Measurements from ENCODE around the gene PRSS8.
A peak's percentile ranks its signal among the peaks of the same experiment; 100 is the strongest.
"Not testable (repeated sequence)": the region's sequence is repeated elsewhere in the genome, so short reads cannot be mapped to it uniquely, and the experiment has no call there.

Gene PRSS8

GRCh38 chr16:31144418-31144817 is 8.9 kb upstream of the PRSS8 start:
- DNase-seq (ENCODE audit: low read depth in 3 of 3): not testable (repeated sequence)

DNA sequence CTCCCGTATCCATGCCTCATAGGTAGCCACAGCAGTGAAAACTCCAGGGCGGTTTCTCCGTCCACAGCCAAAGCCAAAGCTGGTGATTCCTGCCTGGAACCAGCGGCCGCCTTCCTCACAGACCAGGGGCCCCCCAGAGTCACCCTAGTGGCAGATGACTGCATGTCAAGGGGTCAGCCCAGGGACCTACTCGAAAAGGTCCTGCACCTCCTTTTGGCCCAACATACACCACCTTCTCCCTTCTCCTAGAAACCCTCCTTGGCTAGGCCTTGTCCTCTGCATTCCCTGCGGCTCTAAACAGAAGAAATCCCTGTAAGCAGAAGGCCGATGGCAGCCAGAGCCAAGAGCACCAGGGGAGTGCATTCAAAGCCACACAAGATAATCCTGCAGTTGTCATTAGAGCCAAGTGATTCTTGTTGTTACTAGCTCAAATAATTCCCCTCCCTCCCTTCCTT is 8.2 kb upstream of the PRSS8 start:
- DNase-seq (ENCODE audit: low read depth in 3 of 3): no peak

DNA sequence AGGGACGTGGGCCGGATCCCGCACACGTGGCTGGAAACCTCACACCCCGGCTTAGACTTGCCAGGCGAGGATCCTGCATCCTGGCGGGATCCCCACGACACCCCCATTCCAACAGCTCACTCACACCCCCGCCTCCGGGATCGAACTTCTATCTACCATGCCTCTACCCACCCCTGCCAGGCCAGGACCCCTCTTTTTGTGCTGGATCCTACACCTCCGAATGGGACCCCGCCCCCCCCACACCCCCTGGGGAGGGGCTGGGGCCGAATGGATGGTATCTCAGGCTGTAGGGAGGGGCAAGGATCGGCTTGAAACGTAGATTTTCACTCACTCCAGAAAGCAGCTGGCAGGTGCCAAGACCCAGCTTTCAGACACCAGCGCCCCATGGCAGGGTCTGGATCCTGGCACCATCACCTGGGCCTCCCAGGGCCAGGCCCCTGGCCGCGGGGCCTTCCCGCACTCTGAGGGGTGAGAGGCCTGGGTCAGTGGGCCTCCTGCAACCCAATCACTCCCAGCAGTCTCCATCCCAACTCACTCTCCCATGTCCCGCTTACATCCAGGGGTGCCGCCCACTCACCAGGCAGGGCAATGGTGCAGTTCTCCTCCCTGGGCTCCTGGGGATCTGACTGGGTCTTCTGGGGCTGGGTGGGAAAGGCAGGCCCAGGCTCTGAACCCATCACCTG is 7.6 kb upstream of the PRSS8 start:
- DNase-seq (ENCODE audit: low read depth in 3 of 3): no peak

- DNase-seq (ENCODE audit: low read depth in 3 of 3): peak; percentile 96 to 99 (median 98)
These were observed 6.8 kb upstream of the PRSS8 start for GRCh38 chr16:31142109-31143010.

DNA sequence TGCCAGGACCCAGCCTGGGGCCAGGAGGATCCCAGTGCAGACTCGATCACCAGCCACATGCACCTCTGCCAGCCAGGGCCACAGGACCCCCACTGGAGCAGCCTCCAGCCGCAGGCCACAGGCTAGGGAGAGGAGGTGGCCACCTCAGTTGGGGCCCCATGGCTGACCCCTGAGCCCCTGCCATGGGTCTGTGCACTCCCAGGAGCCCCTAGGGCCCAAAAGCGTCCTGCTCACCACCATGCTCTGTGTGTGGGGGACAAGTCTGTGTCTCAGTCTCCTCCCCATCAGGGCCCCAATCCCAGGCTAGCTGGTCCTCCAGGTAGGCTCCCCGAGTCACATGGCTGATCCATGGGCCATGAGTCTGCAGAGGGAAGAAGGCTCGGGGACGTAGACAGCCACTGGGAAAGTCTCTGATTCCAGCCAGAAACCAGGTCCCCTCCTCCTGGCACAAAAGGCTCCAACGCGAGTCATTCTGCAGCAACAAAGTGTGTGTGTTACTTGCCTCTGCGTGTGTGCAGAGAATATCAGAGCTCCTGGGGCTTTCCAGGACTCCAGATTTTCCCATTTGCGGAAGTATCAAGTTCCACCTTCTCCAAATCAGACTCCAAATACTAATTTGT is 6.1 kb upstream of the PRSS8 start:
- DNase-seq (ENCODE audit: low read depth in 3 of 3): no peak

GRCh38 chr16:31141071-31141469 is 5.5 kb upstream of the PRSS8 start:
- DNase-seq (ENCODE audit: low read depth in 3 of 3): not testable (repeated sequence)

GRCh38 chr16:31138621-31139578 is 3.4 kb upstream of the PRSS8 start:
- DNase-seq (ENCODE audit: low read depth in 3 of 3): no peak

DNA sequence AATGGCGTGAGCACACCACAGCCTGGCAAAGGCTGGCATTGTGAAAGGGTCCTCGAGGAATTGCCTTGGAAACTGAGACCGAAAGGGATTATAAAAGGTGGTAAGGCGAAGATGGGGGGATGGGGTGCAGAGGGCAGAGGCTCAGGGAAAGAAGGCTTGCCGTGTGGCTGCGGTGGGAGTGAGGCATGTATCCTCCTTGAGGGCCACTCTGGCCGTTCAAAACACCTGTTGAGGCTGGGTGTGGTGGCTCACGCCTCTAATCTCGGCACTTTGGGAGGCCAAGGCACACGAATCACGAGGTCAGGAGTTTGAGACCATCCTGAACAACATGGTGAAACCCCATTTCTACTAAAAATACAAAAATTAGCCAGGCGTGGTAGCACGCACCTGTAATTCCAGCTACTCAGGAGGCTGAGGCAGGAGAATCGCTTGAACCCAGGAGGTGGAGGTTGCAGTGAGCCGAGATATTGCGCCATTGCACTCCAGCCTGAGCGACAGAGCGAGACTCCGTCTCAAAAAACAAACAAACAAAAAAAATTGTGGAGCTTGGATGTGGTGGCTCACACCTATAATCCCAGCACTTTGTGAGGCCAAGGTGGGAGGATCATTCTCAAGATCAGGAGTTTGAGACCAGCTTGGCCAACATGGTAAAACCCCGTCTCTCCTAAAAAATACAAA is 1.4 kb upstream of the PRSS8 start:
- not testable (repeated sequence) for DNase-seq (ENCODE audit: low read depth in 3 of 3)

GRCh38 chr16:31136287-31136662 is 748 bp upstream of the PRSS8 start:
- no peak for DNase-seq (ENCODE audit: low read depth in 3 of 3)

DNA sequence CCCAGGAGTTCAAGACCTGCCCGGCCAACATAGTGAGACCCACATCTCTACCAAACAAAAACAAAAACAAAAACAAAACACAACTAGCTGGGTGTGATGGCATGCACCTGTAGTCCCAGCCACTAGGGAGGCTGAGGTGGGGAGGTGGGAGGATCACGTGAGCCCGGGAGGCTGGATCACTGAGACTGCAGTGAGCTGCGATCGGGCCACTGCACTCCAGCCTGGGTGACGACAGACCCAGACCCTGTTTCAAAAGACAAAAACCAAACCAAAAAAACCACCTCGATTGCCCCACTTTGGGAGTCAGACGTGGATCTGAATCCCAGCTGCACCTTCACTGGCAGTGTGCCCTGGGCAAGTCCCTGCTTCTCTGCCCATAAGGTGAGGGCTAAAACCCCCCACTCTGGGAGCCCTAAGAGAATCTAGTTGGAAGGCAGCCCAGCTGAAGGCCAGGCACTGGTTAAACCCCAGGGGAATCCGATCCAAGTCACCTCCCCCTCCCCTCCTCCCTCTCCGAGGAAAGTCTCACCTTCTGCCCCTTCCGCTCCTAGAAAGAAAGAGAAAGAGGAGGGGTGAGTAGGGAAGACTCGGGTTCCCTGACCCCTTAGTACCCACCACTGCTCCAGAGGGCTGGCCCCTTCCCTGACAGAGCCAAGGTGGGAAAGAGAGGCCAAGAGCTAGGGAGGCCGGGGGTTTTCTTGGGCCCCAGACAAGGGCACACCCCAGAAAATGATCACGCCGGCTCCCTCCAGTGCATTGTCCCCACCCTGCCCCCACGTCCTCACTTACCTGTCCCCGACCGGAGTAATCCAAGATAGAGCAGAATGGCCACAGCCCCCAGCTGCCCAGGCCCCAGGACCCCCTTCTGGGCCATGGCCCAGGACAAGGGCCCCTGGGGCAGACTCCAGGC is 647 bp downstream of the PRSS8 start:
- no peak for DNase-seq (ENCODE audit: low read depth in 3 of 3)

GRCh38 chr16:31134091-31134571 is 1.4 kb downstream of the PRSS8 start:
- no peak for DNase-seq (ENCODE audit: low read depth in 3 of 3)

GRCh38 chr16:31133046-31133501 is 2.5 kb downstream of the PRSS8 start:
- DNase-seq (ENCODE audit: low read depth in 3 of 3): no peak

- DNase-seq (ENCODE audit: low read depth in 3 of 3): no peak
These were observed 3.1 kb downstream of the PRSS8 start for GRCh38 chr16:31132303-31132979.

DNA sequence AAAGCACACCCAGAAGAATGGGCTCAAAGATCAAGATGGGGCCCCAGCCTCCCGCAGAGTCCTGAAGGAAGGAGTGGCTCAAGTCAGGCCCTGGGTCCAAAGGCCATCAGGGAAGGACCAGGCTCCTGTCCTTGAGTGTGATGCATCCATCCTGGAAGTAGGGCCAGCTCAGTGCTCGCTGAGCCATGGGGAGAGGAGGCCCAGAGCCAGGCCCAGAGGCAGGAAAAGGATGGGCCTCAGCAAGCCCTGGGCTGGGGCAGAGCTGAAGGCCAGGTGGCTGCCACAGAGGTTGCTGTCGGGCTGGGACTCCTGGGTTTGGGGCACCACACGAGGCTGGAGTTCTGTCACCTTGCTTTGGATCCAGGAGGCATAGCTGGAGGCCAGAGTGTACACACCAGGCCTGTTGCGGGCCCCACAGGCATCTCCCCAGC is 3.7 kb downstream of the PRSS8 start:
- no peak for DNase-seq (ENCODE audit: low read depth in 3 of 3)

GRCh38 chr16:31131416-31131815 is 4.1 kb downstream of the PRSS8 start:
- no peak for DNase-seq (ENCODE audit: low read depth in 3 of 3)

- DNase-seq (ENCODE audit: low read depth in 3 of 3): no peak
These were observed 4.6 kb downstream of the PRSS8 start for GRCh38 chr16:31130899-31131298.

DNA sequence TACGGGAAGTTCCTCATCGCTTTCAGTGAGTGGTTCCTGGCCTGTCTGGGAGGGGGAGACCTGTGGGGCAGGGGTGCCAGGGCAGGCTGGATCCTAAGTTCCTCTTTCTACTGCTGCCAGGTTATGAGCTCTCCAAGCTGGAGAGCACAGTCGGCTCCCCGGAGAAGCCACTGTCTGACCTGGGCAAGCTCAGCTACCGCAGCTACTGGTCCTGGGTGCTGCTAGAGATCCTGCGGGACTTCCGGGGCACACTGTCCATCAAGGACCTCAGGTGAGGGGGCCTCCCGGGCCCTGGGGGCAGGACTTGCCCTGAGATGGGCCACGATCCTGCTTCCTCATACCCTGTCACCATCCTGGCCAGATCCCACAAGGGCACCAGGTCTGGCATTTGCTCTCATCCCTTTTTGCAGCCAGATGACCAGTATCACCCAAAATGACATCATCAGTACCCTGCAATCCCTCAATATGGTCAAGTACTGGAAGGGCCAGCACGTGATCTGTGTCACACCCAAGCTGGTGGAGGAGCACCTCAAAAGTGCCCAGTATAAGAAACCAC is 5.1 kb downstream of the PRSS8 start:
- no peak for DNase-seq (ENCODE audit: low read depth in 3 of 3)

GRCh38 chr16:31129568-31130335 is 5.8 kb downstream of the PRSS8 start:
- DNase-seq (ENCODE audit: low read depth in 3 of 3): no peak

All from stimulated activated CD4-positive, alpha-beta T cell treated with anti-CD3 and anti-CD28 coated beads, TNF-alpha, amount 100 ng/mL, for 24 hours (primary cell).